HG02970 (cell line): Measurements from ENCODE around the gene ORC1.

Experiments
- ATAC-seq: cut with Tn5 transposase; IDR thresholded peaks from one replicate; pipeline ENCODE4 v1.9.1; 2021; ENCODE audit warnings: mild to moderate bottlenecking, moderate library complexity, moderate number of reproducible peaks; ENCODE audit not compliant: unreplicated experiment, low FRiP score

ORC1 gene

DNA sequence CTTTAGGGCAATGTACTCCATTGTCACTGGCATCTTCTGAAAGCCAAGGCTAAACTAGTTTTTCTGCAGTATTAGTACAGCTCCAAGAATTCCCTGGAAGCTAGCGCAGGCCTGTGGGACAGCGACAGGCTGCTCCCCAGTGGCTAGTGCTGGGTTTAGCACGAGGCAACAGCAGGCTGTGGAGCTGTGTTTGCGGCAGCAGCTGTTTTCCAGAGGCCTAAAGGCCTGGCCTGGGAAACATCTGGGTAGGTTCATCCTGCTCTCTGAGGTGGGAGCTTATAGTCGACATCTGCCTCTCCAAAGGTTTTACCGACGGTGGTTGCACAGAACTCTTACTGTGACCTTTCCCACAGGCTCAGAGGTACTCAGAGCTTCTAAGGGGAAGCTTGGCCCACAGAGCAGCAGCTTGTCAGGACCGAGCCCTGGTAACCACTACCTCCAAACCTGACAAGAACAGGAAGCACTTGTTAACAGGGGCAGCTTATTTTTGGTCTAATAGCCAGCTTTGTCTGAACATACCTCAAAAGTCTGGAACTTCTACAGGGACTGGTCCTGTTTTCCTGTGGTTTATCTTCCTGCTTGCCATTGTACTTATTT, 55.4 kb downstream of the ORC1 start:
- ATAC-seq: no peak

DNA sequence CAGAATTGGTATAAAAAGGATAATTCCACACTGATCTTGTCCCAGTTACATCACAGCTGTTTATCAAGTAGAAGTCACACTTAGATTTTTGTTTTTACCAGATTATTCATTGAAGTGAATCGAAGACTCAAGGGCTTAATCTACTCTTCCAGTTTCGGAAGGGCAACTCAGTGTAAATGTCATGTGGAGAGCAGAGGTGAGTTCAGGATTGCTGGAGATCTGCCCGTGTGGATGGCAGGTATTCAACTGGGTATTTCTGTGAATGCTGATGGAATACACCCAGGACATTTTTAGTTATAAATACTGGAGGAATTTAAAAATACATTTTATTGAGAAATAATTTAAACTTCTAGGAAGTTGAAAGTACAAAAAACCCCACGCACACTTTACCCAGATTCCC, 57.6 kb downstream of the ORC1 start:
- no peak for ATAC-seq

DNA sequence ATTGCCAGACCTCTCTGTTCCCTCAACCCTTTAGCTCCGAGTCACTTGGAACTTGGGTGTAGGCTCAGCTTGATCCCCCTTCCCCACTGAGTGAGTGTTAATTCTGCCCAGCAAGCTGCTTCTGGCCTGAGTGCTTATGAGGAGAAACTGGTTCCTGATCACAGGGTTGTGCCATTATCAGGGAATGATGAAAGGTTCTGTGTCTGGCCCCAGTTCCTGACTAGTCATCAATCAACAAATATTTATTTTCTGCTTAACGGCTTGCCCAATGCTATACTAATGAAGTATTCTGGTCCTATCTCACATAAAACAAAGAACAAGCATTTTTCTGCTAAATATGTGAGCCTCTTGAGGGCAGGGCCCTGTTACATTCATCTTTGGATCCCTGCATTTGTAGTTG, 59.0 kb downstream of the ORC1 start:
- ATAC-seq: no peak

DNA sequence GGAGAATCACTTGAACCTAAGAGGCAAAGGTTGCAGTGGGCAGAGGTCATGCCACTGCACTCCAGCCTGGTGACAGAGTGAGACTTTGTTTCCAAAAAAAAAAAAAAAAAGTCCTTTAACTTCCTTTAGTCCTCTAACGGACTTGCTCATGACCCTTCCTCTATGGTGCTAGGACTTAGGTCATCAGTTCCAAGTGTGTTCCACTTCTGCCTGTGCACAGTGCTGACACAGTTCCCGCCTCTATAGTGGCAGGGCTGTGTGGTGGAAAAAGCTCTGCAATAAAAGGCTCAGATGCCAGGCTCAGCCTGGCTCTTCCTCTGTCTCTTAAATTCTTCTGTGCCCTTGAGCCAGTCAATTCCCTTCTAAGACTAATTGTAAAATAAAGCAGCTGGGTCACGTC, 60.2 kb downstream of the ORC1 start:
- ATAC-seq: no peak

DNA sequence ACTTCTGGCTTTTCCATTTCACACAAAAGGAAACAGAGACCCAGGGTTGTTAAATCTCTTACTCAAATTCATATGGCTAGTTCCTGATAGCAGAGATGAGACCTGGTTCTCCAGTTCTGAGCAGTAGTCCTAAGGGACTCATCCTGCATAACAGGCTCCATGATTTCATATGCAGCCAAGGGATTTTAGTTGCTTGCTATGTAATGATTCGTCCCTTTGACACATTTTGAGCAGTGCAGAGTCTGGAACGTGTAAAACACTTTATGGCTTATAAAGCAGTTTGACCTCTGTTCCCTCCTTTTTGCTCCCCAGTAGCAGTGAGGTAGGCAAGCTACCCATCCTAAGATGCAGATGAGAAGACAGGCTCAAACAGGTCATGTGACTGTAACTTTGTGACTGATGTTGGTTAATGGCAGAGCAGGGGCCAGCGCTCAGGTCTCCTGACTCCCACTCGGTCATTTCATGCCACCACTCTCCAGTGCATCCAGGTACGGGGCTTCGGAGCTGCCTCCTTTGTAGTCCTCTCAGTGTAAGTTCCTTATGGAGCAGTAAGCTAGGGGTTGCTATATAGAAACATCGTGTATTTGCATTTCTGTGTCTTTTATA, 62.5 kb downstream of the ORC1 start:
- ATAC-seq: no peak

DNA sequence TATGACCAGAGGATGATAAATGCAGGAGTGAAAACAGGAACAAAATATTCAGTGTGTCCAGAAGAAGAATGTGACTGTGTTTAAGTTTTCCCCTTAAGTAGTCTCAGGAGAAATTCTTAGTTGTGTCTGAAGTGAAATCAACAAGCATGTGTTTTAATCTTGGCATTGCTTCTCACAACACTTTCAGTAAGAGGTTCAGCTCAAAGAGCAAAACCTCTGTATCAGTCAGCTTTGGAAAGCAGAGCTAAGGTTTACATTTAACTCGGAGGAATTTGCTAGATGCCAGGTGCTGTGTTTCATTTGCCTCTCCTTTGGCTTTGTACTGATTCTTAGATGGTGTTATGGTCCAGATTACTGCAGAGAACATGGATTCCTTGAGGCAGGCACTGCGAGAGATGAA, 66.8 kb downstream of the ORC1 start:
- ATAC-seq: no peak

DNA sequence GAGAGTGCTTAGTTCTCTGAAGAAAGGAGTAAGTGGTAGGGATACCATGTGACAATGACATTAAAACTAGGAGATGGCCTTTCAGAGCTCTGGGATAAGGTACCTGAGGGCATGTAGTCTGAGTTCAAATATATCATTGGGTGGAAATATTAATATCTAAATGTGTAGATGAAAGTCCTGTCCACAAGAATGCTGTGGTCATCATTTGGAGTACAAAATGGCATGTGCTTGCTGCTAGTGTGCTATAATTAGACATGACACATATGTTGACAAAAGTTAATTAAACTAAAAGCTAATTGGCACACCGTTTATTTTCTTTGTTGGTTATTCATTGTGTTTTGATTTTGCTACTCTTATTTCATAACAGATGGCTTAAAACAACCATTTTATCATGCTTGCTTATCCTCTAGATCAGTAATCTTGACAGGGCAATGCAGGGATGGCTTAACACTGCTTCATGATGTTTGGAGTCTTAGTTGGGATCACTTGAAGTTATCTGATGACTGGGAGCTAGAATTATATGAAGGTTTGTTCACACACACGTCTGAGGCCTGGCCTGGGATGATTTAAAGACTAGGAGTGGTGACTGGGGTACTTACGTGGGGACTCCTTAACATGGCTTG, 69.2 kb downstream of the ORC1 start:
- no peak for ATAC-seq

DNA sequence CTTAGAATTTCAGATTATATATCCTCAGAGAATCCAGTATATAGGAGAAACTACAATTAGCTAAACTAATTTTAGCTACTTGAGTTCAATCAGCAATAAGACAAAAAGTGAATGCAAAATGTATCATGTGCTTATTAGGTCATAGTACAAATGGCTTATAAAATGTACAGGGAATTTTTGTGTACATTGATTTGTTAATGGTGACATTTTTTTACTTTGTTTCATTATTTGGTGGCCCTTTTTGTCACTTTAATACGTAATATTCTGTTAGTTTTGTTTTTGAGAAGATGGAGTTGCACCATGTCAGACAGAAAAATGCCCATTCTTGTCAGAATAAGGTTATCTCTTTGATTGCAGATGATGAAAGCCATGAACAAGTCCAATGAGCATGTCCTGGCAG, 71.8 kb downstream of the ORC1 start:
- no peak for ATAC-seq

DNA sequence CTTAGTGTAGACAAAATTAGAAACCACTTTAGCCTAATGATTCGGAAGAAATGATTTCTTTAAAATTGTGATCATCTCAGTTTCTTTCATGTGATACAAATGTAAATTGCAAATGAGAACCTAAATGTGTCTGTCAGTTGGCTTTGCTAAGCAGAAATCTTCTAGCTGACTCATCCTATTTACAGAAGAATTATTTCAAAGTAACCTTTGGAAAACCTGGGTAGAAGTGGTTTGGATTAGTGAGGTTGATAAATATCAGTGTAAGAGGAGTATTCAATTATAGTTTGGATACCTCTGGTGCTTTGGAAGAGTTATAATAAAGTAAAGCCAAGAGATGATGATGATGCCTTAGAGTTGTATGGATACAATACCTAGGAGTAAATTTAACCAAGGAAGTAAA, 75.6 kb downstream of the ORC1 start:
- ATAC-seq: no peak

DNA sequence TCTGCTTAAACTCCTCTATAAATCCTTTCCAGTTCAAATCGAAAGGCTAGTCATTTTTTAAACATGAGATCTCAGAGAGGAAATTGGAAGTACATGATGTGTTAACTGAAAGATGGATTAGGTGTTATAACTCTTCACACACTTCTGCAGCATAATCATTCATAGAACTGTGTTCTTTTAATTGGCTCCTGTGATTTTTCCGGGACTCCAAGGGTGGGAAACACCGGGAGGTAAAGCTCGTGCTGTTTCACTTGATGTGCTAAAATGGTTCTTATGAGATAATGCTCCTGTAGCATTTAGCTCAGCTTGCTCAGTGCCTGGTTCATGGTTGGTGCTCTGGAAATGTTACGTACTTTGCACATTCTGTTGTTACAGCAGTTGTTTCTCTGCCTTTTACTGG, 78.4 kb downstream of the ORC1 start:
- no peak for ATAC-seq

DNA sequence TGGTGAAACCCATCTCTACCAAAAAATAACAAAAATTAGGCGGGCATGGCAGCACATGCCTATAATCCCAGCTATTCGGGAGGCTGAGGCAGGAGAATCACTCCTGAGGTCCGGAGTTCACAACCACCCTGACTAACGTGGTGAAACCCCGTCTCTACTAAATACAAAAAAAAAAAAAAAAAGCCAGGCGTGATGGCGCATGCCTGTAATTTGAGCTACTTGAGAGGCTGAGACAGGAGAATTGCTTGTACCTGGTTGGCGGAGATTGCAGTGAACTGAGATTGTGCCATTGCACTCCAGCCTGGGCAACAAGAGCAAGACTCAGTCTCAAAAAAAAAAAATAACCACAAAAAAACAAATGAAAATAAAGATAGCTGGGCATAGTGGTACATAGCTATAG, 80.5 kb downstream of the ORC1 start:
- ATAC-seq: no peak
